Activated CD4-positive, alpha-beta T cell treated with anti-CD3 and anti-CD28 coated beads, Interleukin-2, amount 50 U/mL, for 24 hours (primary cell): Measurements from ENCODE around the gene EMC1.
"Not testable (repeated sequence)": the region's sequence is repeated elsewhere in the genome, so short reads cannot be mapped to it uniquely, and the experiment has no call there.

Source experiments
- DNase-seq, 2 donors: peaks; one replicate each; pipeline ENCODE4 v3.0.0-alpha.2; 2020; ENCODE audit warnings: low read depth in 1 of 2, low spot score in 1 of 2

EMC1 gene

GRCh38 chr1:19251305-19252196 lies at the start of gene EMC1, which contains the start of gene MRTO4:
Gene EMC1, minus strand, starts transcription at chr1:19251524. Its CDS starts 15 bp downstream, at chr1:19251509.
Gene MRTO4, plus strand, starts transcription at chr1:19251805. Its CDS starts 31 bp downstream, at chr1:19251836.
- peak; percentile 84 to 86 for DNase-seq

- DNase-seq: no peak
Measured at GRCh38 chr1:19300211-19300610, 48.9 kb upstream of the EMC1 start.

- DNase-seq: no peak
Measured at GRCh38 chr1:19294638-19295037, 43.3 kb upstream of the EMC1 start.

- no peak for DNase-seq
Measured at GRCh38 chr1:19289244-19289643, 37.9 kb upstream of the EMC1 start.

- peak; percentile 26 to 30 for DNase-seq
Measured at GRCh38 chr1:19288324-19289241, 37.3 kb upstream of the EMC1 start, which contains the start of gene AKR7A3. Gene AKR7A3, minus strand, starts transcription at chr1:19288770. Its CDS starts 61 bp downstream, at chr1:19288709.

GRCh38 chr1:19287436-19288185 lies 36.3 kb upstream of the EMC1 start:
- DNase-seq: no peak

GRCh38 chr1:19285807-19286206 lies 34.5 kb upstream of the EMC1 start:
- DNase-seq: not testable (repeated sequence)

- not testable (repeated sequence) for DNase-seq
Measured at GRCh38 chr1:19285366-19285765, 34.0 kb upstream of the EMC1 start.

GRCh38 chr1:19284881-19285280 lies 33.6 kb upstream of the EMC1 start:
- DNase-seq: no peak

- DNase-seq: no peak
Measured at GRCh38 chr1:19283891-19284290, 32.6 kb upstream of the EMC1 start.

GRCh38 chr1:19274636-19275035 lies 23.3 kb upstream of the EMC1 start:
- no peak for DNase-seq

GRCh38 chr1:19273844-19274531 lies 22.7 kb upstream of the EMC1 start:
- not testable (repeated sequence) for DNase-seq

- DNase-seq: no peak
Measured at GRCh38 chr1:19273106-19273843, 22.0 kb upstream of the EMC1 start.

GRCh38 chr1:19272064-19272463 lies 20.7 kb upstream of the EMC1 start:
- no peak for DNase-seq

GRCh38 chr1:19270343-19270730 lies 19.0 kb upstream of the EMC1 start:
- not testable (repeated sequence) for DNase-seq

- DNase-seq: not testable (repeated sequence)
Measured at GRCh38 chr1:19269427-19270342, 18.4 kb upstream of the EMC1 start.

- DNase-seq: no peak
Measured at GRCh38 chr1:19268445-19268844, 17.1 kb upstream of the EMC1 start.

- DNase-seq: no peak
Measured at GRCh38 chr1:19262744-19263143, 11.4 kb upstream of the EMC1 start.
